Spleen (tissue), 13 donors: ENCODE data around the gene TNS1. TPM values are rescaled to one million over a fixed set of nuclear protein-coding genes. Genes with fewer than 3 reads are reported as not detected.
"Not testable (repeated sequence)": the region's sequence is repeated elsewhere in the genome, so short reads cannot be mapped to it uniquely, and the experiment has no call there.

ENCODE experiments used
- DNase-seq: peaks from one replicate; pipeline ENCODE4 v3.0.0-alpha.2; 2020
- H3K27ac ChIP-seq, 8 donors: fragments of 200-600 bp; sonication (generic) in 7 of 8; 1 replicate in 4 of 8; 2 replicates in 4 of 8; pipeline versions ENCODE4 v1.5.0 to v1.8.0; 2016 to 2021; ENCODE audit warnings: inconsistent platforms in 4 of 8, mild to moderate bottlenecking in 4 of 8, moderate library complexity in 1 of 8
- H3K27me3 ChIP-seq, 7 donors: fragments of 200-600 bp; sonication (generic) in 6 of 7; replicated peaks in 1 of 7; 1 replicate in 4 of 7; 2 replicates in 3 of 7; pipeline versions ENCODE4 v1.5.0 to v1.8.0; 2016 to 2021; ENCODE audit warnings: inconsistent platforms in 3 of 7, mild to moderate bottlenecking in 1 of 7
- H3K36me3 ChIP-seq, 6 donors: fragments of 200-600 bp; sonication (generic) in 5 of 6; 1 replicate in 4 of 6; 2 replicates in 2 of 6; pipeline versions ENCODE4 v1.5.0 to v1.8.0; 2016 to 2021; ENCODE audit warnings: inconsistent platforms in 2 of 6
- H3K4me1 ChIP-seq, 6 donors: fragments of 200-600 bp; sonication (generic) in 5 of 6; 1 replicate in 3 of 6; 2 replicates in 3 of 6; pipeline versions ENCODE4 v1.5.0 to v1.8.0; 2016 to 2021; ENCODE audit warnings: inconsistent platforms in 3 of 6
- H3K4me3 ChIP-seq, 8 donors: fragments of 200-600 bp; sonication (generic) in 7 of 8; 1 replicate in 4 of 8; 2 replicates in 4 of 8; pipeline versions ENCODE4 v1.5.0 to v1.8.0; 2016 to 2021; ENCODE audit warnings: inconsistent platforms in 4 of 8, mild to moderate bottlenecking in 4 of 8, moderate library complexity in 2 of 8
- H3K9me3 ChIP-seq, 8 donors: fragments of 200-600 bp; sonication (generic) in 7 of 8; 1 replicate in 4 of 8; 2 replicates in 4 of 8; pipeline versions ENCODE4 v1.5.0 to v1.8.0; 2016 to 2021; ENCODE audit warnings: inconsistent platforms in 4 of 8
- POLR2A ChIP-seq, 3 donors: fragments of 450-650 bp; IDR thresholded peaks; one replicate each; pipeline ENCODE4 v1.5.1; 2017; ENCODE audit warnings: antibody characterized with exemption in 3 of 3, mild to moderate bottlenecking in 1 of 3
- POLR2AphosphoS5 ChIP-seq, 3 donors: sonication (generic); formaldehyde crosslinking; IDR thresholded peaks; one replicate each; pipeline ENCODE4 v1.5.1; 2017; ENCODE audit warnings: antibody characterized with exemption in 3 of 3
- WGBS, 5 donors: extraction: QIAGEN DNeasy Blood & Tissue Kit in 3 of 5; methylation state at CpG; one replicate each; pipeline versions ENCODE4 v1.1.5 to v1.1.7; 2013 to 2018; 5-methylcytosine and 5-hydroxymethylcytosine counted together
- intact Hi-C: fragments of 100-400 bp; cut with DNase I; formaldehyde crosslinking; loops from one replicate; pipeline ENCODE4 v1.15.0; 2023; ENCODE audit warnings: low total_unique reads
- long read RNA-seq, 2 donors: transcript quantifications; one replicate each; lab custom pipeline, GENCODE V29; 2026
- polyA plus RNA-seq, 3 donors: library from polyadenylated mRNA; stranded (reverse); fragments of 200-250 nt; gene quantifications; one replicate each; pipeline ENCODE4 v1.2.1, GENCODE V29; 2013
- total RNA-seq, 7 donors: library from RNA; depleted of rRNA in 3 of 7; stranded (reverse); fragments of >200 nt in 3 of 7; fragmentation: NEBNext Ultra II Directional in 4 of 7; extraction: Animal tissue kit (Norgen Biotek cat#: 25700) in 4 of 7; gene quantifications; one replicate each; pipeline versions ENCODE4 v1.1.0 to v1.2.1, GENCODE V29; 2016 to 2021
- TF ChIP-seq, protein P1 (sequence below), 11 experiments: fragments of 200-600 bp in 7 of 11; fragments of 450-650 bp in 4 of 11; sonication (generic) in 4 of 11; IDR thresholded peaks in 8 of 11; conservative IDR thresholded peaks in 3 of 11; 1 replicate in 7 of 11; 2 replicates in 4 of 11; pipeline versions ENCODE4 v1.4.0 to v1.8.0; 2016 to 2021; ENCODE audit warnings: antibody characterized with exemption in 11 of 11, inconsistent platforms in 4 of 11, mild to moderate bottlenecking in 1 of 11
- donor health status: healthy with polysubstance abuse.
- donor health status: DM: no; HTN: no; CAD: no; lungs with moderate emphysema.
- donor health status: DM: no; HTN: no; CAD: no.
- donor health status: Bipolar disorder and iron deficiency.
- donor health status: healthy.
- donor health status: DM: no; HTN: no; CAD: no.
- donor health status: DM: yes; HTN: yes; CAD: no.

Gene TNS1
- total RNA-seq (100 to 1,000 TPM; 170 to 580 (median 273) TPM), polyA plus RNA-seq (10 to 100 TPM in 1 of 3 donors, 1 to 10 TPM in 2; 6.9 to 48.7 (median 8.6) TPM)
- long read RNA-seq, donor 1, full-length matches to known transcripts = 5 of 23 reads
- long read RNA-seq, donor 1, partial matches to known transcripts = 18 of 23 reads
- long read RNA-seq, donor 1, other reads (novel, unspliced or antisense) = 0 of 23 reads
- long read RNA-seq, donor 2, partial matches to known transcripts = 83 of 86 reads
- long read RNA-seq, donor 2, other reads (novel, unspliced or antisense) = 0 of 86 reads

DNA sequence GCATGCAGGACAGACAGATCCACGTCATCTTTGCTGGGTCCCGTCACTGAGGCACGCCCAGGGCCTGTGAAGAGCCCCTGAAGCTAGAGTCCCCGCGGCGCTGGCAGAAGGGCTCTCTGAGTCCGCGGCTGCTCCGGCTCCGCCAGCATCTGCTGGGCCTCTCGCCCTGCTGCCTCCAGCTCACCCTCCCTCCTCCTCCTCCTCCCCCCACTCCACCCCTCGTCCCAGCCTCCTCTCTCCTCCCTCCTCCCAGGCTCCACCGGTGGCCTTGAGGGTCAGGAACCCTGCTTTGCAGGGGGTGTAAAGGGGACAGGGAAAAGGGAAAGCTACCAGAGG lies at the start of gene TNS1:
Gene TNS1, minus strand, starts transcription at position 151 of the 336 bp plus-strand sequence. Its CDS starts 123 bp downstream, at position 28.
- Histone ChIP-seq H3K27me3 (peaks cover 0 to 4% (median 0%) of the 10 kb centered on the region in 7 donors), H3K4me3 (no peak within 1 kb of the TSS), H3K36me3 (no peaks in the 10 kb centered on the region), H3K4me1 (peaks cover 0 to 47% (median 15%) of the 10 kb centered on the region in 6 donors), H3K9me3 (no peaks in the 10 kb centered on the region), H3K27ac (peak within 1 kb of the TSS in 1 of 8 donors; percentile 13)
- WGBS, 5 donors = 63 to 75% (median 69%) methylated on average over 5 to 13 of the region's 13 CpGs
- no peak for DNase-seq
- intact Hi-C loops = no loop called here
- no peak for TF ChIP-seq POLR2AphosphoS5 (IDR thresholded peaks at IDR 0.05)
- TF ChIP-seq, protein P1, sequence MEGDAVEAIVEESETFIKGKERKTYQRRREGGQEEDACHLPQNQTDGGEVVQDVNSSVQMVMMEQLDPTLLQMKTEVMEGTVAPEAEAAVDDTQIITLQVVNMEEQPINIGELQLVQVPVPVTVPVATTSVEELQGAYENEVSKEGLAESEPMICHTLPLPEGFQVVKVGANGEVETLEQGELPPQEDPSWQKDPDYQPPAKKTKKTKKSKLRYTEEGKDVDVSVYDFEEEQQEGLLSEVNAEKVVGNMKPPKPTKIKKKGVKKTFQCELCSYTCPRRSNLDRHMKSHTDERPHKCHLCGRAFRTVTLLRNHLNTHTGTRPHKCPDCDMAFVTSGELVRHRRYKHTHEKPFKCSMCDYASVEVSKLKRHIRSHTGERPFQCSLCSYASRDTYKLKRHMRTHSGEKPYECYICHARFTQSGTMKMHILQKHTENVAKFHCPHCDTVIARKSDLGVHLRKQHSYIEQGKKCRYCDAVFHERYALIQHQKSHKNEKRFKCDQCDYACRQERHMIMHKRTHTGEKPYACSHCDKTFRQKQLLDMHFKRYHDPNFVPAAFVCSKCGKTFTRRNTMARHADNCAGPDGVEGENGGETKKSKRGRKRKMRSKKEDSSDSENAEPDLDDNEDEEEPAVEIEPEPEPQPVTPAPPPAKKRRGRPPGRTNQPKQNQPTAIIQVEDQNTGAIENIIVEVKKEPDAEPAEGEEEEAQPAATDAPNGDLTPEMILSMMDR (IDR thresholded peaks at IDR 0.05 in 8 of 11, conservative IDR thresholded peaks at IDR 0.05 in 3 of 11) = no peak
- TF ChIP-seq POLR2A (IDR thresholded peaks at IDR 0.05) = no peak

DNA sequence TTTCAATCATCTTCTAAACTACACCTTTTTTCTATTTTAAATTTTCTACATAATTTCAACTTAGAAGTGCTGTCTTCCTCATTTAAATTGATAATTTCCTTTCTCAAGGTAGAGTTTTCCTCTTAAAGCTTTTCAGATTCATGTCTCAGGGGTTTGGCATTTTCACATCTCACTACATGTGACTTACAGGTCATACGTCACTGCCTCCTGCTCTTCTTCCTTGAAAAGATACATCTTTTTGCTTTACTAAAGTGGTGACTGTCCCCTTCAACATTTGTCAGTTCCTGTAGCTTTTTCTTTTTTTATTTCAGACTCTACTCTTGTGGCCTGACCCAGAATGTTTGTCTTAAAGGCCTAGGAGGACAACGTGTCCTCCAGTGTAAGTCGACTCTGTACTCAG lies 49.1 kb upstream of the TNS1 start:
- Histone ChIP-seq H3K4me1 (peaks cover 0 to 12% (median 2%) of the 10 kb centered on the region in 6 donors), H3K27ac (no peak overlapping the region), H3K36me3 (no peaks in the 10 kb centered on the region), H3K27me3 (no peaks in the 10 kb centered on the region), H3K9me3 (peaks cover 0 to 25% (median 17%) of the 10 kb centered on the region in 8 donors), H3K4me3 (no peak overlapping the region)
- intact Hi-C loops = no loop called here
- no peak for DNase-seq
- WGBS, 5 donors = 72 to 88% (median 82%) methylated on average over 3 of the region's 3 CpGs
- TF ChIP-seq POLR2AphosphoS5 (IDR thresholded peaks at IDR 0.05) (no peak), POLR2A (IDR thresholded peaks at IDR 0.05) (no peak)
- TF ChIP-seq, protein P1 (IDR thresholded peaks at IDR 0.05 in 8 of 11, conservative IDR thresholded peaks at IDR 0.05 in 3 of 11) = no peak

DNA sequence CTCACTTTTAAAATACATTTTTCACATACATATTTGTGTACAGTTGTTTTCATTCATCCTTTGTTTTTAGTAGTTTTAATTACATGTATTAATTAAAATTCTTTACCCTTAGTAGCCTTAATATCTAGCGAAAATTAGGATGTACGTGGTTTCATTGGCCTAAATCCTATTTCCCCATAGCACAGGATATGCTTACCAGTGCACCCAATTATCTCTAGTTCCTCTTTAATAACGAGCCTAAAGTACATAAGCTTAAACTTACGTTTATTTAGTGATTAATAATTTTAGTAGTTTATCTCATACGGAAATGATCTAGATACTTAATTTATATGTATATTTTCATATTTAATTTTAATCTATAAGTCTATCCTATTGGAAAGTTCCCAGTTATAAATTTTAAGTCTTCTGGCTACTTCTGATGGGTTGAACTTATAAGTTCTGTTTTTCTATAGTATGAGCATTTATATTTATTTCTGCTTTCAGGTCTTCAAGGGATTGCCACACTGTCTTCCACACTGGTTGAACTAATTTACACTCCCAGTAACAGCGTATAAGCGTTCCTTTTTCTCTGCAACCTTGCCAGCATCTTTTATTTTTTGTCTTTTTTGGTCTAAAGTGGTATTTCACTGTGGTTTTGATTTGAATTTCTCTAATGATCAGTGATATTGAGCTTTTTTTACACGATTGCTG lies 44.9 kb upstream of the TNS1 start:
- Histone ChIP-seq H3K9me3 (peaks cover 0 to 41% (median 24%) of the 10 kb centered on the region in 8 donors), H3K4me3 (no peak overlapping the region), H3K4me1 (peaks cover 0 to 27% (median 9%) of the 10 kb centered on the region in 6 donors), H3K27ac (peak overlapping the region in 6 of 8 donors; percentile 44 to 72 (median 64)), H3K36me3 (no peaks in the 10 kb centered on the region), H3K27me3 (no peaks in the 10 kb centered on the region)
- 36 to 67% (median 56%) methylated on average over 8 of the region's 8 CpGs for WGBS, 5 donors
- TF ChIP-seq, protein P1 (IDR thresholded peaks at IDR 0.05 in 8 of 11, conservative IDR thresholded peaks at IDR 0.05 in 3 of 11) = no peak
- no peak for TF ChIP-seq POLR2AphosphoS5 (IDR thresholded peaks at IDR 0.05)
- TF ChIP-seq POLR2A (IDR thresholded peaks at IDR 0.05) = no peak
- intact Hi-C loops = no loop called here
- no peak for DNase-seq

DNA sequence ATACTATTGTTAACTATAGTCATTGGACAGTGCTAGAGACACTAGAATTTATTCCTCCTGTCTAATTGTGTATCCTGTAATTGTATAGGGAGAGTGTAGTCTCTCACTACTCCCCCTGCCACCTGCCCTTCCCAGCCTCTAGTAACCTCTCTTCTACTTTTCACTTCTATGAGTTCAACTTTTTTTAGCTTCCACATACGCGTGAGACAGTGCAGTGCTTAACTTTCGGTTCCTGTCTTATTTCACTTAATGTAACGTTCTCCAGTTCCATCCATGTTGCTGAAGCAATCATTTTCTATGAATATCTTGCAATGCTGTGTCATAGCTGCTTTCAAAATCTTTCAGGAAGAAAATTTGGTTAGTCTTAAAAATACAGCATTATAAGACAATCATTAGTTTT lies 43.4 kb upstream of the TNS1 start:
- Histone ChIP-seq H3K27me3 (no peaks in the 10 kb centered on the region), H3K4me1 (peaks cover 0 to 34% (median 12%) of the 10 kb centered on the region in 6 donors), H3K27ac (peak overlapping the region in 6 of 8 donors; percentile 44 to 72 (median 64)), H3K36me3 (no peaks in the 10 kb centered on the region), H3K9me3 (peaks cover 0 to 41% (median 24%) of the 10 kb centered on the region in 8 donors), H3K4me3 (no peak overlapping the region)
- intact Hi-C loops = no loop called here
- WGBS, 5 donors = 28 to 45% (median 38%) methylated on average over 4 of the region's 4 CpGs
- TF ChIP-seq POLR2A (IDR thresholded peaks at IDR 0.05) = no peak
- no peak for TF ChIP-seq POLR2AphosphoS5 (IDR thresholded peaks at IDR 0.05)
- TF ChIP-seq, protein P1 (IDR thresholded peaks at IDR 0.05 in 8 of 11, conservative IDR thresholded peaks at IDR 0.05 in 3 of 11) = no peak
- DNase-seq = no peak

DNA sequence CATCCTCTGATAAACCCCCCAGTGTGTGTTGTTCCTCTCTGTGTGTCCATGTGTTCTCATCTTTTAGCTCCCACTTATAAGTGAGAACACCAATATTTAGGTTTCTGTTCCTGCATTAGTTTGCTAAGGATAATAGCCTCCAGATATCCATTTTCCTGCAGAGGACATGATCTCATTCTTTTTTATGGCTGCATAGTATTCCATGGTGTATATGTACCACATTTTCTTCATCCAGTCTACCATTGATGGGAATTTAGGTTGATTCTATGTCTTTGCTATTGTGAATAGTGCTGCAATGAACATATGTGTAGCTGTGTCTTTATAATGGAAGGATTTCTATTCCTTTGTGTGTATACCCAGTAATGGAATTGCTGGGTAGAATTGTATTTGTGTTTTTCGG lies 41.8 kb upstream of the TNS1 start:
- Histone ChIP-seq H3K9me3 (peaks cover 0 to 27% (median 15%) of the 10 kb centered on the region in 8 donors), H3K27ac (peak overlapping the region in 1 of 8 donors; percentile 72), H3K4me1 (peaks cover 0 to 34% (median 13%) of the 10 kb centered on the region in 6 donors)
- H3K4me3 ChIP-seq, H3K36me3 ChIP-seq, H3K27me3 ChIP-seq, intact Hi-C loops, DNase-seq: not testable (repeated sequence)
- 89 to 100% (median 97%) methylated on average over 1 of the region's 1 CpG for WGBS, 5 donors
